ELR (cell line): Measurements from ENCODE around the gene NTN5.
"Not testable (repeated sequence)": the region's sequence is repeated elsewhere in the genome, so short reads cannot be mapped to it uniquely, and the experiment has no call there.

Source experiments
- DNase-seq: peaks from one replicate; pipeline ENCODE4 v3.0.0-alpha.2; 2015; ENCODE audit warnings: low read depth

NTN5 gene, protein sequence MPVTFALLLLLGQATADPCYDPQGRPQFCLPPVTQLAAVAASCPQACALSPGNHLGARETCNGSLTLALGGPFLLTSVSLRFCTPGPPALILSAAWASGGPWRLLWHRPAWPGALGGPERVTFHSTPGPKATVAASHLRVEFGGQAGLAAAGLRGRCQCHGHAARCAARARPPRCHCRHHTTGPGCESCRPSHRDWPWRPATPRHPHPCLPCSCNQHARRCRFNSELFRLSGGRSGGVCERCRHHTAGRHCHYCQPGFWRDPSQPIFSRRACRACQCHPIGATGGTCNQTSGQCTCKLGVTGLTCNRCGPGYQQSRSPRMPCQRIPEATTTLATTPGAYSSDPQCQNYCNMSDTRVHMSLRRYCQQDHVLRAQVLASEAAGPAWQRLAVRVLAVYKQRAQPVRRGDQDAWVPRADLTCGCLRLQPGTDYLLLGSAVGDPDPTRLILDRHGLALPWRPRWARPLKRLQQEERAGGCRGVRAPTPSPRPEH

DNA sequence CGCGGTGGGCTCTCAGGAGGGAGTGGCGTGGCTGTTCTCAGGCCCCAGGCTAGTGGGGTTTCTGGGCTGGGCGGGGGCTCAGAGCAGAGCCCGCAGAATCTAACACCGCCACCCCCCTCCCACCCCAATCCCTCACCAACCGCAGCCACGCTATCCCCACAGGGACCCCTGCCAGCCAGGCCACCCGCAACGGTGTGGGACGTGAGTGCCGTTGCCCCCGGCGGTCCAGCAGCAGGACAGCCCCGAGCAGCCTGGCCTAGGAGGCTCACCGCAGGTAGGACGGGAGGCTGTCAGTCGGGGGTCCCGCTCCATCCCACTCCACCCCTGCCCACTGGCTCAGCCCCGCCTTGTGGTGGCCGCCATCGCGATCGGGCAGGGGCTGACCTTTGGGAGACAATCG, at the start of gene NTN5:
NTN5 (minus strand) TSS at position 24 of the 400 bp plus-strand sequence. CDS start 2,031 bp downstream, outside the sequence.
- DNase-seq: no peak

DNA sequence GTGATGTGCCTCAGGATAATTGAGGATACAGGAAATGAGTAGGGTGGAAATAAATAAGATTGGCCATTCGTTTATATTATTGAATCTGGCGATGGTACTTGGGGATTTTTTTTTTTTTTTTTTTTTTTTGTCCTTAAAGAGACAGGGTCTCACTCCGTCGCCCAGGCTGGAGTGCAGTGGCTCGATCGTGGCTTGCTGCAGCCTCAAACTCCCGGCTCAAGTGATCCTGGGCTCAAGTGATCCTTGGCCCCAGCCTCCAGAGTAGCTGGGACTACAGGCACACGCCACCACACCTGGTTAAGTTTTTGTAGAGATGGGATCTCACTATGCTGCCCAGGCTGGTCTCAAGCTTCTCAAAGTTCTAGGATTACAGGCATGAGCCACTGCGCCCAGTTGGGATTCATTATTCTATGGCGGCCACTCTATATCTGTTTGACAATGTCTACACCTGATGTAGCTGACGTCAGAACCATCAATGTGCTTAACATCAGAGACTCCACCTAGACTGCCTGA, 49.4 kb upstream of the NTN5 start:
- no peak for DNase-seq

DNA sequence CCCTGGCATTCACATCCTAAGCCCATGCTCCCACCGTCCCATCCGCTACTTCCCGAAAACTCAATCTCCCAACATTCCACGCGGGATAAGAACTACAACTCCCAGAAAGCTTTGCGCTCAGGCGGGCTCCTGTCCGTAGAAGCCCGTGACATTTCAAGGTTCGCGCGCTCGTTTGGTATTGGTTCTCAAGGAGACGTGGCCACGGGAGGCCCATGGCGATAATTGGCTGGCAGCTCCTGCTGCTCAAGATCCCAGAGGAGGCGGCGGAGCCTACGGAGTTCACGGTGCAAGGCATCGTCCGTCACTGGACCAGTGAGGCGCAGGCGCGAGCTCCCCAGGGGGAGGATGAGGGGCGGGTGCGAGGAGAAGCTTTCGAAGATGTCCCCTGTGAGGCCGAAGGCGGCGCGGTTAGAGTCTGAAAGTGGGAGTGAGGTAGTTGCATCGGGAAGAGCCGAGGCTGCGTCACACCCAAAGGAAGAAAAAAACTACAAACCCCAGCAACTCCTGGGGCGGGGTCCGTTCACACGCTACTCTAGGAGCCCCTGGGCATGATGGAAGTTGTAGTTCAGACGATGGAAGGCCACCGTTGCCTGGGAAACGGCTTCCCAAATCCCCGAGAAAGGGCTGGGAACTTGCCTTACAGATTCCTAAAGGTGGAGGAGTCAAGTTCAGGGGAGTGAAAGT, 47.9 kb upstream of the NTN5 start:
- DNase-seq: peak; percentile 99

DNA sequence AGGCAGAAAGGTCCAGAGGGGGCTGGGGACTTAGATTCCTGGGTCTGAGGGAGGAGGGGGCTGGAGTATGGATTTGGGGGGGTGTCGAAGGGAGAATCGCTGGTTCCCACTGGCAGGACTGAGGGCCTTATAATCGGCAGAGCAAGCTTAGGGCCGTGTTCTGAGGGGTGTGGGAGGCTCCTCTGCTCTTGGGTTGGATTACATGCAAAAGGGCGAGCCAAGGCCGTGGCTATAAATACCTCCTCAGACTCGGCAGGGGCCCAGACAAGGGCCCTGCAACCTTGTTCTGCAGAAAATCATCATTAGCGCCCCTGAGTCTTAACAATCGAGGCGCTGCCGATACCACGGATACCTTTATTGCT, 47.4 kb upstream of the NTN5 start:
- DNase-seq: no peak

DNA sequence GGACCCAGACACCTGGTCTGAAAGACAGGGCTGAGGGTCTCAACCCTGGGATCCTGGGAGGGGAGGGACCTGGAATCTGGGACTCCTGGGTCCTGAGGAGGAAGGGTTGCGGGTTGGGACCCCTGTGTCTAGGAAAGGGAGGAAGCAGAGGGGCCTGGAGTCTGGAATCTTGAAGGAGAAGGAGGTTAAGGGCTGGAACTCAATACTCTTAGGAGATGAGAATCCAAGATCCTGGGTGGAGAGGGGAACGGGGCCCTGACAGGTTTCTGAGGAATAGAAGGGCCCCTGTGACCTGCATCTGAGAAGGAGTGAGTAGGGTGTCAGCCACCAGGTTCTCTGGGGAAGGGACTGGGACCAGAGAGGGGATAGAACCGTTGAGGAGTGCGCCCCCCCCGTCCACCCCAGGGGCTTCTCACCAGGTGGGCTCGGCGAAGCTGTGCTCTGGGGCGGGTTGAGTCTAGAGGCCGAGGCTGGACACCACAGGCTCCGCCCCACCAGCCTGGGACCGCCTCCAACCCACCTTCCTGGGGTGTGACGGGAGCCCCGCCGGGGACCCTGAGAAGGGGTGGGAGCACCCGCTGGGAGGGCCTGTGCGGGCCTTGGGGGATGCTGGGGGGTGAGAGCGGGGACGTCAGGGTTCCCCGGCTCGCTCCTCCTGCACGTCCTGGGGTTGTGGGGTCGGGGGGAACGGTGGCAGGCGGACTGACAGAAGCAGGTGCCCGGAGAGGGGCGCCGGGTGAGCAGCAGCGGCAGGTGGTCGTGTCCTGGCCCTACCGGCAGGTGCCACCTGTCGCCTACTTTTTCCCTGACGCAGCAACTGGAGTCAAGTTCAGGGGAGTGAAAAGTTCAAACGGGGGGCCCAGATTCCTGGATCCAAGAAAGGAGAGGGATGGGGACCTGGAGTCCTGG, 46.7 kb upstream of the NTN5 start, which contains the start of gene MAMSTR:
MAMSTR (minus strand) TSS at position 463 of the 909 bp plus-strand sequence. CDS start 694 bp downstream, outside the sequence.
- no peak for DNase-seq

DNA sequence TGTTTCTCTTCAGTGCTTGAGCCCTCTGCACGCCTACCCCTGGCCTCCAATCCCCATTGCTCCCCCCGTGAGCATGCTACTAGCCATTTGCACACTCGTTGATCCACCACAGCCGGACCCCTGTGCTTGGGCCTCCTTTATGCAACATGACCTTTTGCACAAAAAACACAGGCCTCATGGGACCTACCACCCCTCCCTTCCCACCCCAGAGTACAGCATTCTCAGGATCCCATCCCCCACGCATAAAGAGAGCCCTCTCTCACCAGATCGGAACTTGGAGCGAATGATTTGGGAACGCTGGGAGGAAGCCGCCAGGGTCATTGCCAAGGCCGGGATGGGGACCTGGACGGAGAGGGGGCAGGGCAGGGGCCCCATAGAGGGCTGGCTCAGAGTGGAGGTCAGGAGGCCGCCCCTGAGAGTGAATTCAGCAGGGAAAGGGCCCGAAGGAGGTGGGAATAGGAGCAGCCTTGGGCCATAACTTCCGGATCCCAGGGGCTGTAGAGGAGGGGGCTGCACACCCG, 46.0 kb upstream of the NTN5 start:
- DNase-seq: no peak

DNA sequence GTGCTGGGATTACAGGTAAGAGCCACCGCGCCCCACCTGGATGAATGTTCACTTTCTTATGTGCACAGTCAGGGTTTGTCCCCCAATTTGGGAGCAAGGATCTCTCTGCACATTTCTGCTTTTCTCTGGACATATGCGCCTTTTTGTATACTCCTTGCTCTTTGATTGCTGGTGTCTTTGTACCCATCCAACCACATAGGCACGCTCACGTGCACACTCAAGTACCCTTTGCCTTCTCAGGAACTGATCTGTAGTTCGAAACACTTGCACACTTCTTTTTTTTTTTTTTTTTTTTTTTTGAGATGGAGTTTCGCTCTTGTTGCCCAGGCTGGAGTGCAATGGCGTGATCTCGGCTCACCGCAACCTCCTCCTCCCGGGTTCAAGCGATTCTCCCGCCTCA, 45.3 kb upstream of the NTN5 start:
- DNase-seq: not testable (repeated sequence)

DNA sequence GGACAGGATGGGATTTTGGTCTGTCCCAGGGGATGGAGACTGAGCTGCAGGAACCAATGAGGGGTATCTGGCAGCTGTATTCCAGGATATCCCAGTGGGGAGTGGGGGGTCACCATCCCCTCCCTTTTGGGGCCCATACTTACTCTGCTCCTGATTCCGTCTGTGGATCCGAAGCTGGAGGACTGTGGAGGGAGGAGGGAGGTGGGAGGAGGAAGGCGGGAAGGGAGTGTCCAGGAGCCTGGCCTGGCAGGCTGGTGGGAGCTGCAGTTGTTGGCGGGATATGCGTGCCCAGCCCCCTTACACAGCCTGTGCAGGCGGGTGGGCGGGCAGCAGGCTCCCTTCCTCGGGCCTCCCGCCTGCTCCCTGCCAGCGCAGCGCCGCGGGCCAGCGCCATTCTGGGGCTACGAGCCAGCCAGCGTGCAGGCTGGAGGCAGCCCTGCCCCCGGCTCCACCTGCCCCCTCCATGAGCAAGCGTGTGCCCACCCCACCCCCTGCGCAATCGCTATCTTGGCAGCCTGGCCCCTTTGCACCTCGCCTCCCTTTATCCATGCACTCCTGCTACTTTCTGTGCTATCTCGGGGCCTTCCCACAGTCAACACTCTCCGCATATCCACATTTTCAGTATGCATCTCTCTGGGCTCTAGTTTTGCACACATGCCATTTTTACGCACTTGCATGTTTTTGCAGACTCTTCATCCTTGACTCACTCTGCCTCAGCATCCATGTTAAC, 43.9 kb upstream of the NTN5 start:
- DNase-seq: peak; percentile 57

DNA sequence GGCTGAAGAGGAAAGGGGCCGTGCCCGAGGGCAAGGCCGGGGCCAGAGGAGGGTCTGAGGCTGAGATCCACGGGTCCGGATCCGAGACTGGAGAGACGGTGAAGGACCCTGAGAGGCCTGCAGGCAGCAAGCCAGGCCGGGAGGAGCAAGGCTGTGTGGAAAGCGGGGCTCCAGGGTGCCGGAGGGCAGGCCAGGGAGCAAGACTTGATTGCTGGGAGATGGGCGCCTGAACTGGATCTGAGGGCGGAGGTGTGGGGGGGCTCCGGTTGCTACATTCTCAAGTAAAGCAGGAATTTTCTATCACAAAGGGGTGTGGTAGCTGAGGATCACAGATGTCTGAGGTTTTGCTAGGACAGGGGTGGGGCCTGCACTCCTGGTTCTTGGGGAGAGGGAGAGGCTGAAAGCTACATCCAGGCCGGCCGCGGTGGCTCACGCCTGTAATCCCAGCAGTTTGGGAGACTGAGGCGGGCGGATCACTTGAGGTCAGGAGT, 42.9 kb upstream of the NTN5 start:
- peak; percentile 9 for DNase-seq

DNA sequence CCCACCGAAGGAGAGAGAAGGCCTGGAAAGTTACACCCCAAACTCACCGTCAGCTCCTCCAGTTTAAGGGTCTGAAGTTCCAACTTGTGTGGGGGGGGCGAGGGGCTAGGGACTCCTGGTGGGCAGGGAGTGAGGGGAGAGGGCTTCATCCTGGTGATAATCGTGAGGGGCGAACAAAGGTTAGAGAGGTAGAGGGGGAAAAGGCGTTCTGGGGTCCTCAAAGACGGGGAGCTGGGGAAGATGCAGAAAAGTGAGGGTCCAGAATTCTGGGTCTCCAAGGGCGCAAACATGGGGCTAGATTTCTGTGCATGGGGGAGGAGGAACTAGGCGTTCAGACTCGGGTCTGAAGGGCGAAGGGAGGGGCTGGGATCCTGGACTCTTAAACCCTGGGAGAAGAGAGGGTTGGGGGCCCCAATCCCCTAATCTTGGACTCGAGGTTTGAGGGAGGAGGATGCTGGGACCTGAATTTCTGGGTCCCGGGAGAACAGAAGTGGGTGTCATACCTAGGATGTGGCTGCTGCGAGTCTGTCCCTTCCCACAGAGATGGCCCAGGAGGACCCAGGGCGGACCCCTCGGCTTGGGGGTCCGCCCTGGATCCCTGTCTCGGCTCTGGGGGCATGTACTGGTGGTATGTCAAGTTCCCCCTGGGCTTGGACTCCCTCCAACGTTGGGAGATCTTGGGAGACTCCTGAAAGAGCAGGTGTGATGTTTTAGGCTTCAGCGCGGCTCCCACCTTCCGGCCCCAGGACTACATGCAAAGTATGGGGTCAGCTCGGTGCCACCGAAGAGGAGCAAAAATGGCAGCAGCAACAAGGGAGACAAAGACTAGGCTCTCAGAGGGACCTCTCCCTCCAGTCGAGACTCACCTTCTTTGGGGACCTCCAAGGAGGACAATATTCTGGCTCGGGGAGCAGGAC, 42.2 kb upstream of the NTN5 start:
- no peak for DNase-seq

DNA sequence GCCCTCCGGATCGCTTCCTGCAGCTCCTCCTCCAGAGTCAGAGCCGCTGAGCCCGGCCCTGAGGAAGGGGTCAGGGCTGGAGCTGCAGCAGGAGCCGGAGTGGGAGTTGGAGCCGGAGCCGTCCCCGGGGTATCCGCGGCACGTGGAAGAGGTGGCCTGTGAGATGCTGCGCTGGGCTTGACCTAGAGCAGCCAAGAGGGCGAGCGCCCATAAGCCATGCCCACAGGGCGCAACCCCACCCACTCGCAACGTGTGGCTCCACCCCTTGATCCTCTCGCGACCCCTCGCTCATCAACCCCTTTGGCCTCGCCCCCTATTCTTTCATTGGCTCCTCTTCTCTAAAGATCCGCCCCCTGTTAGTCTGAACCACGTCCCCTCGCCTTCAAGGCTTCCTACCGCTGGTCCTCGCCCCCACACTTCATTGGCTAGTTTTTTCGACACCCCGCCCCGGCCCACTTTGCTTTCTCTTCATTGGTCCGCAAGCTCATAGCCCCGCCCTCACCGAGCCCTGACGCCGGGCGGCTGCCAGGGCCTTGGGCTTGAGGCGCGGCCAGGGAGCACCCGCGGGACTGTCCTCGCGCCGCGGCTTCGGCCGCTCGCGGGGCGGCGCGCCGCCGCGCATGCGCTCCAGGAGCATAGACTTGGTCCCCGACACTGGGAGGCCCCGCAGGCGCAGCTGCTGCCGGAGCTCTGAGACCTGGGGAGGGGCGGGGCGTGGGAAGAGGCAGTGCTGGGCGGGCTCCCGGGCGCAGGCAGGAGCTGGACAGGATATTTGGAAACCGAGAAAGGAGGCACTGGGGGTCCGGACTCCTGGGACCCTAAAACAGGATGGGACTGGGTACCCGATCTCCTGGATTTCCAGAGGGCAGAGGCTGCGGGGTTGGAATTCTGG, 41.3 kb upstream of the NTN5 start:
- DNase-seq: peak; percentile 99

DNA sequence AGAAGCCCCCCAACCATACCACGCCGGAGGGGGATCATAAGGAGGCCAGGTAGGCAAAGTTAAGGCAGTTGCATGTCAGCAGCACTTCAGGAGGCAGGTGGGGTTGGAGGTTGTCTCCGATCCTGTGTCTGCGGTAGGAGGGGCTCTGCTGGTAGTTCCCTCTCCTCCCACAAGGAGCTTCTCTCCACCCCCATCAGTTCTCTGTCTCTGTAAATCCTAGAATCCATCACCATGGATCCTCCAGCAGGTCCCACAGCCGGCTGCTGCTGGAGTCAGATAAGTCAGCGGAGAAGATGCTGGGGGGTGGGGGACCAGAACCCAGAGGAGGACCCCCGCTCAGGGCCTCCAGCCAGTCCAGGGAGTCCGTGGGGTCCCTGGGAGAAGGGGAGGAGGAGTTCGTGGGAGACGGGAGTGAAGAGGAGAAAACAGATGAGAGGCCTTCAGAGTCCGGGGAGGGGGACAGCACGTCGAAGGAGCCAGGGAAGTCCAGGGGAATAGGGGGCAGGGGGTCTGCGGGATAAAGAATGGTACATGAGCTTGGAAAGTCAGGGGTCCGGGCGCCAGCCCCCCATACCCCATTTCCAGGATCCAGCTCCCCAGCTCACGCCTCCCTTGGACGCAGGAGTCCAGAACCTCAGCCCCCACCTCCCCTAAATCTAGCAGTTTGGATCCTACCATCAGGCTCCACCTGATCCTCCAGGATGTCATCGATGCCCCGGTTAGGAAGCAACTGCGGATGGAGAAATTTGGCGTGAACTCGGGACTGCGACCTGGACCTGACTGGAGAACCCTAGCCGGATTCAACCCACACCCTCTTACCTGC, 40.4 kb upstream of the NTN5 start:
- DNase-seq: peak; percentile 52

DNA sequence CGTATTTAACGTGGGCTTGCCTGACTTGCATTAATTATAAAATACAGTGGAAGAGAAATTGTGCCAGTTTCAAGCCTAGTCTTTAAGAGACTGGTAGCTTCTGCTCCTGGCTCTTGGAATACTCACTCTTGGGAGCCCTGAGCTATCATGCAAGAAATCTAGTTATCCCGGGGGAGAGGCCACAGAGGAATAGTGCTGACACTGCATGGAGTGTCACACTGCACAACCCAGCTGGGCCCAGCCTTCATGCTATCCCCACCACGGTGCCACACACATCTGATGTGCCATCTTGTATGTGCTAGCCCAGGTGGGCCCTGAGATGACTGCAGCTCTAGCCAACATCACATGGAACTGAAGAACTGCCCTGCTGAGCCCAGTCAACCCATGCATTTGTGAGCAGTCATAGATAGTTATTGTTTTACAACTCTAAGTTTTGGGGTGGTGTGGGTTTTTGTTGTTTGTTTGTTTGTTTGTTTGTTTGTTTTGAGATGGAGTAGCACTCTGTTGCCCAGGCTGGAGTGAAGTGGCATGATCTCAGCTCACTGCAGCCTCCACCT, 38.4 kb upstream of the NTN5 start:
- no peak for DNase-seq

DNA sequence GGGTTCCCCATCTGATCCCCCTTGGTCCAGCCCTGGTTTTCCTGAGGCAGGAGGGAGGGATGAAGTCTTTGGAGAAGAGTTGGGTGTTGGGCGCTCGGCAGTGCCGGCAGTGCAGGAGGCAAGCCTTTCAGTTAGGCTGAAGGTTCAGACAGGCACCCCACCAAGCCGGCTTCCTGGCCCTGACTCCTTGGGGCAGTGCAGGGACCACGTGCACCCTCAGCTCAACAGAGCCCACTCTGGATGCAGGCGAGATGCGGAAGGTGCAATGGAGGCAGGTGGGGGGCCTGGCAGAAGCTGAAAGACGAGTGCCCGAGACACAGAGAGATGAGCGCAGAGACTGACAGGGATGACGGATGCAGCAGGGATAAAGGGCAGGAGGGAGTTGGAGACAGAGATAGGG, 35.7 kb upstream of the NTN5 start:
- no peak for DNase-seq

DNA sequence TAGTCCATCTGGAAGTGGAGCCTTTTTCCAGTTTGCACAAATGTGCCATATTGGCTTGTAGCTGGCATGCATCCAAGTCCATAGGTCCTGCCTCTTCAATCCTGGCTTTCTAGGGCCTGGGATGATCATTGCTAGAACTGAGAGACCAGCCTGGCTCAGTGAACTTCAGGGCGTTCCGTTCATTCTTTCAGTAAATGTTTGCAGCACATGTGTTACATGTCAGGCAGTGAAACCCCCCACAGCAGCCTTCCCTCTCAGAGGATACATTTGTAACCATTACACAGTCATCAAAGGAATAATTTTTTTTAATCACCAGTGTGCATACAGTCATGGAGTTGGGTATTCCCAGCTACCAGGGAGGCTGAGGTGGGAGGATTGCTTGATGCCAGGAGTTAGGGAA, 32.6 kb upstream of the NTN5 start:
- DNase-seq: no peak

DNA sequence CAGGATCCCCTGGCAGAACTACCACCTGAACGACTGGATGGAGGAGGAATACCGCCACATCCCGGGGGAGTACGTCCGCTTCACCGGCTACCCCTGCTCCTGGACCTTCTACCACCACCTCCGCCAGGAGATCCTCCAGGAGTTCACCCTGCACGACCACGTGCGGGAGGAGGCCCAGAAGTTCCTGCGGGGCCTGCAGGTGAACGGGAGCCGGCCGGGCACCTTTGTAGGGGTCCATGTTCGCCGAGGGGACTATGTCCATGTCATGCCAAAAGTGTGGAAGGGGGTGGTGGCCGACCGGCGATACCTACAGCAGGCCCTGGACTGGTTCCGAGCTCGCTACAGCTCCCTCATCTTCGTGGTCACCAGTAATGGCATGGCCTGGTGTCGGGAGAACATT, 30.5 kb upstream of the NTN5 start:
- no peak for DNase-seq

DNA sequence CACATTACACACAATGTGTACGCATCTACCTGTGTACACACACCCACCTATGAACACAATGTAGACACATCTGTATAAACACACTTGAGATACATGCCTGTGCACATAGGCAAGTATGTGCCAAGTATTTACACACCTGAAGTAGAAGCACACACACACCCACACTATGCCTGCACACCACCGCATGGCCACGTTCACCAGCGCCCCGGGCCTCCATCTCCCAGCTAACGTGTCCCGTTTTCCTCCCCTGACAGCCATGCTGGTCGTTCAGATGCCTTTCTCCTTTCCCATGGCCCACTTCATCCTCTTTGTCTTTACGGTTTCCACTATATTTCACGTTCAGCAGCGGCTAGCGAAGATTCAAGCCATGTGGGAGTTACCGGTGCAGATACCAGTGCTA, 29.9 kb upstream of the NTN5 start:
- no peak for DNase-seq

DNA sequence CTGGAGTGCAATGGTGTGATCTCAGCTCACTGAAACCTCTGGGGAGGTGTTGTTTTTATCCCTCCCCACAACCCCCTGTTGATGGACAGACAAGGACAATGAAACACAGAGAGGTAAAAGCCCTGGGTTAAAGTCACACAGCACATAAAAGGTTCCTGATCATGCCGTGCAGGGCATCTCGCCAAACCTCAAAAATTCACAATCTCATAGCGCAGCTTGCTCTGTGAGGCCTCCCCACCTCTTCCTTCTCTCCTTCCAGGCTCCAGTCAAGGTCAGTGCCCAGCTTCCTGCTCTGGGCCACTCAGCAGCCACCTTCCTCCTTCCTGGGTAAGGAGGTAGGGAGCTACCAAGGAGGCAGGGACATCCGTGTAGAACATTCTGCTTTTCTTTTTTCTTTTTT, 25.2 kb upstream of the NTN5 start:
- DNase-seq: peak; percentile 75
